Renal cortical epithelial cell (primary cell): ENCODE measurements around the gene SNX6. TPM values are rescaled to one million over a fixed set of nuclear protein-coding genes. Genes with fewer than 3 reads are reported as not detected.
"Not testable (repeated sequence)": the region's sequence is repeated elsewhere in the genome, so short reads cannot be mapped to it uniquely, and the experiment has no call there.

Experiments used
- DNase-seq: peaks from one replicate; pipeline ENCODE4 v3.0.0-alpha.2; 2011; ENCODE audit warnings: low read depth
- total RNA-seq: library from RNA; depleted of rRNA; stranded (reverse); fragments of >200 nt; gene quantifications from 2 replicates; pipeline ENCODE4 v1.2.3, GENCODE V29; 2014

SNX6 gene
- total RNA-seq, 1 donor from 2014 or later, result 377 TPM

DNA sequence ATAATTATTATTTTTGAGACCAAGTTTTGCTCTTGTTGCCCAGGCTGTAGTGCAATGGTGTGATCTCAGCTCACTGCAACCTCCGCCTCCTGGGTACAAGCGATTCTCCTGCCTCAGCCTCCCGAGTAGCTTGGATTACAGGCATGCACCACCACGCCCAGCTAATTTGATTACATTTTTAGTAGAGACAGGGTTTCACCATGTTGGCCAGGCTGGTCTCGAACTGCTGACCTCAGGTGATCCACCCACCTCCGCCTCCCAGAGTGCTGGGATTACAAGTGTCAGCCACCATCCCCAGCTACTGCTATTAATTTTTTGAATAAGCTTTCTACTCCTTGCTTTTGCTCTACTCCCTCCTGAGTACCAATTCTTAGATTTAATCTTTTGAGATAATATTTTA lies 108.9 kb downstream of the SNX6 start:
- DNase-seq, result not testable (repeated sequence)

DNA sequence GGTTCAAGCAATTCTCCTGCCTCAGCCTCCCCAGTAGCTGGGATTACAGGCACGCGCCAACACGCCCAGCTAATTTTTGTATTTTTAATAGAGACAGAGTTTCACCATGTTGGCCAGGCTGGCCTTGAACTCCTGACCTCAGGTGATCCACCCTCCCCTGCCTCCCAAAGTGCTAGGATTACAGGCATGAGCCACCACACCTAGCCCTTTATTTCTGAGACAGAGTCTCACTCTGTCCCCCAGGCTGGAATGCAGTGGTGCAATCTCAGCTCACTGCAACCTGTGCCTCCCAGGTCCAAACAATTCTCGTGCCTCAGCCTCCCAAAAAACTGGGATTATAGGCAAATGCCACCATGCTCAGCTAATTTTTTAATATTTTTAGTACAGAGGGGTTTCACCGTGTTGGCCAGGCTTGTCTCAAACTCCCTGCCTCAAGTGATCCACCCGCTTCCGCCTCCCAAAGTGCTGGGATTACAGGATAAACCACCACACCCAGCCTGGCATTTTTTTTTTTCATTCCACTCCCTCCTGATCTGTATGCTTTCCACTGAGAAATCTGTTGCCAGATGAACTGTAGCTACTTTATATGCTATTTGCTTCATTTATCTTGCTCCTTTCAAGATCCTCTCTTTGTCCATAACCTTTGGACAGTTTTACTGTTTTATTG lies 109.5 kb downstream of the SNX6 start:
- not testable (repeated sequence) for DNase-seq

Other genes with a start within 250 kb of the SNX6 start
- gene SPTSSA, start 167.9 kb downstream of the SNX6 start, total RNA-seq, result 10.9 and 19.8 TPM in 2 replicates
- gene EAPP, start 90.4 kb downstream of the SNX6 start, total RNA-seq, result 62.9 and 91.9 TPM in 2 replicates
- 54.4 and 57.3 TPM in 2 replicates for gene CFL2, start 84.4 kb upstream of the SNX6 start, total RNA-seq
- gene BAZ1A, start 245.2 kb upstream of the SNX6 start, total RNA-seq, result 48.6 and 68.4 TPM in 2 replicates